ENCODE results near the gene SLC19A1.

DNA sequence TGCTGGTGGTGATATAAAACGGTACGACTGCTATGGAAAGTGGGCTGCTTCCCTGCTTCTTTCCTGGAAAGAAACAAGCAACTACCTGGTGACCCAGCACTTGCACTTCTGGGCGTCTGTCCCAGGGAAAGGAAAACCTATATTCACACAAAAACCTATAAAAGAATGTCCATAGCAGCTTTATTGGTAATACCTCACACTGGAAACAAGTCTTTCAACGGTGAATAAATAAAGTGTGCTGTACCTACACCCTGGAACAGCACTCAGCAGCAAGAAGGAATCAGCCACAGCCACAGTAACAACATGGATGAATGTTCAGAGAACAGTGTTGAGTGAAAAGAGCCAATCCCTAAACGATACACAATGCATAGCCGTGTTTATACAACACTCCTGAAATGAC is 19.9 kb downstream of the SLC19A1 start:
- no peak for TF ChIP-seq CTCF (IDR thresholded peaks at IDR 0.05 in 8 of 11, conservative IDR thresholded peaks at IDR 0.05 in 3 of 11)
- TF ChIP-seq POLR2AphosphoS5 (IDR thresholded peaks at IDR 0.05), result no peak
